ENCODE measurements around the gene PERM1. TPM values are rescaled to one million over a fixed set of nuclear protein-coding genes. Genes with fewer than 3 reads are reported as not detected.
A peak's percentile ranks its signal among the peaks of the same experiment; 100 is the strongest.
"Not testable (repeated sequence)": the region's sequence is repeated elsewhere in the genome, so short reads cannot be mapped to it uniquely, and the experiment has no call there.

The PERM1 gene
- total RNA-seq, 2 donors from 2014 or later, result not detected

DNA sequence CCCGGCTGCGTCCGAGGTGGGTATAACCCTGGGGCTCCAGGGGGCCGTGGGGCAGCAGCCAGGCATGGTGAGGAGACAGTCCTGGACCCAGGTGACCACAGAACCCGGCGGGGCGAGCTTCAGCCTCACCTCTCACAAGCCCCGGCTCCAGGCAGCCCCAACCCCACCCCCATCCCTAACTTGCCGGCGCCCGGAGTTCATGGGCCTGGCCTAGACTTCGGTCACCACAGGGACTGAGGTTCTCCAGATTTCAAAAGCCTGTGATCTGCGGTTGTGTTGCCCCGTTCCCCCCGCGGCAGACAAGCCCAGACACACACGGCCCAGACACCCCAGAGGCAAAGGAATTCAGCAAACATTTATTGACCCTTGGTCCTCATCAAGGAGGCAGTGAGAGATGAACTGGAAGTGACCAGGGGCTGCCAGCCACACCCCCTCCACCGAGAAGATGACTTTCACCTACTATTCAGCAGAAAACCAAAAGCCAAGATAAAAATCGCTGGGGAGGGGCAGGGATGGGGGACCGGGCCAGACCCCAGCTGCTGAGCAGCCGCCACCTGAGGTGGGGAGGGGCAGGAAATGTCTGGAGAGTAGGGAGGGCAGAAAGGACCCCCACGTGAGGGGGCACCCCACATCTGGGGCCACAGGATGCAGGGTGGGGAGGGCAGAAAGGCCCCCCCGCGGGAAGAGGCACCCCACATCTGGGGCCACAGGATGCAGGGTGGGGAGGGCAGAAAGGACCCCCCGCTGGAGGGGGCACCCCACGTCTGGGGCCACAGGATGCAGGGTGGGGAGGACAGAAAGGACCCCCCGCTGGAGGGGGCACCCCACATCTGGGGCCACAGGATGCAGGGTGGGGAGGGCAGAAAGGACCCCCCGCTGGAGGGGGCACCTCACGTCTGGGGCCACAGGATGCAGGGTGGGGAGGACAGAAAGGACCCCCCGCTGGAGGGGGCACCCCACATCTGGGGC is 14.1 kb upstream of the PERM1 start:
- Histone ChIP-seq H3K9ac (ENCODE audit: extremely low read depth, low read length, poor library complexity, severe bottlenecking) (no peak overlapping the region), H3K9me3 (ENCODE audit: control insufficient read depth, low read length) (peaks cover 15% of the 10 kb centered on the region), H3K36me3 (ENCODE audit: control insufficient read depth, insufficient read depth, low read length) (no peaks in the 10 kb centered on the region), H3K27ac (ENCODE audit: low read depth, low read length) (no peak overlapping the region), H3K4me3 (ENCODE audit: low read length) (no peak overlapping the region), H3K4me1 (ENCODE audit: control insufficient read depth, insufficient read depth, low read length) (no peaks in the 10 kb centered on the region), H3K27me3 (ENCODE audit: control insufficient read depth, insufficient read depth, low read length, poor library complexity, severe bottlenecking) (peaks cover 34% of the 10 kb centered on the region)
- Mint-ChIP-seq H3K4me1 (peaks cover 3% of the 10 kb centered on the region), H3K36me3 (ENCODE audit: low read depth) (no peaks in the 10 kb centered on the region), H3K4me3 (no peak overlapping the region), H3K9me3 (peaks cover 18% of the 10 kb centered on the region), H3K27ac (no peak overlapping the region), H3K27me3 (ENCODE audit: insufficient read depth) (peaks cover 79% of the 10 kb centered on the region)
- WGBS, 2 experiments (ENCODE audit: insufficient coverage in 1 of 2, insufficient read length in 1 of 2), result 69 to 81% methylated on average over 11 to 26 of the region's 30 CpGs
- TF ChIP-seq, protein P1, sequence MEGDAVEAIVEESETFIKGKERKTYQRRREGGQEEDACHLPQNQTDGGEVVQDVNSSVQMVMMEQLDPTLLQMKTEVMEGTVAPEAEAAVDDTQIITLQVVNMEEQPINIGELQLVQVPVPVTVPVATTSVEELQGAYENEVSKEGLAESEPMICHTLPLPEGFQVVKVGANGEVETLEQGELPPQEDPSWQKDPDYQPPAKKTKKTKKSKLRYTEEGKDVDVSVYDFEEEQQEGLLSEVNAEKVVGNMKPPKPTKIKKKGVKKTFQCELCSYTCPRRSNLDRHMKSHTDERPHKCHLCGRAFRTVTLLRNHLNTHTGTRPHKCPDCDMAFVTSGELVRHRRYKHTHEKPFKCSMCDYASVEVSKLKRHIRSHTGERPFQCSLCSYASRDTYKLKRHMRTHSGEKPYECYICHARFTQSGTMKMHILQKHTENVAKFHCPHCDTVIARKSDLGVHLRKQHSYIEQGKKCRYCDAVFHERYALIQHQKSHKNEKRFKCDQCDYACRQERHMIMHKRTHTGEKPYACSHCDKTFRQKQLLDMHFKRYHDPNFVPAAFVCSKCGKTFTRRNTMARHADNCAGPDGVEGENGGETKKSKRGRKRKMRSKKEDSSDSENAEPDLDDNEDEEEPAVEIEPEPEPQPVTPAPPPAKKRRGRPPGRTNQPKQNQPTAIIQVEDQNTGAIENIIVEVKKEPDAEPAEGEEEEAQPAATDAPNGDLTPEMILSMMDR (conservative IDR thresholded peaks at IDR 0.05), result no peak
- DNase-seq, result peak; percentile 75

DNA sequence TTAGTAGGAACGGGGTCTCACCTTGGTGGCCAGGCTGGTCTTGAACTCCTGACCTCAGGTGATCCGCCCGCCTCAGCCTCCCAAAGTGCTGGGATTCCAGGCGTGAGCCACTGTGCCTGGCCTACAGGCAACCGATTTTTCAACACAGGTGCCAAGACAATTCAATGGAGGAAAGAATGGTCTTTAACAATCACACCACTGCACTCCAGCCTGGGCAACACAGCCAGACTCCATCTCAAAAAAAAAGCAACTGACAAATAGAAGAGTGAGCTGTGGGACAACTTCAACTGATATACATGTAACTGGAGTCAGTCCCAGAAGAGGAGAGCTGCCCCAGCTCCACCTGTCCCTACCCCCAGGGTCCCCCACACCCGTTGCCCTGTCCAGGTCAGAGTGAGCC is 12.7 kb upstream of the PERM1 start:
- H3K4me3 Mint-ChIP-seq; H3K4me1 ChIP-seq (ENCODE audit: control insufficient read depth, insufficient read depth, low read length); H3K36me3 Mint-ChIP-seq (ENCODE audit: low read depth); H3K27ac Mint-ChIP-seq; H3K4me3 ChIP-seq (ENCODE audit: low read length); H3K27ac ChIP-seq (ENCODE audit: low read depth, low read length); H3K36me3 ChIP-seq (ENCODE audit: control insufficient read depth, insufficient read depth, low read length); H3K4me1 Mint-ChIP-seq; DNase-seq; H3K9ac ChIP-seq (ENCODE audit: extremely low read depth, low read length, poor library complexity, severe bottlenecking): not testable (repeated sequence)
- WGBS, 2 experiments (ENCODE audit: insufficient coverage in 1 of 2, insufficient read length in 1 of 2), result 75 to 93% methylated on average over 2 to 6 of the region's 6 CpGs
- H3K27me3 Mint-ChIP-seq (ENCODE audit: insufficient read depth), result peaks cover 88% of the 10 kb centered on the region
- H3K27me3 ChIP-seq (ENCODE audit: control insufficient read depth, insufficient read depth, low read length, poor library complexity, severe bottlenecking), result peaks cover 45% of the 10 kb centered on the region
- peaks cover 15% of the 10 kb centered on the region for H3K9me3 ChIP-seq (ENCODE audit: control insufficient read depth, low read length)
- H3K9me3 Mint-ChIP-seq, result peaks cover 19% of the 10 kb centered on the region

DNA sequence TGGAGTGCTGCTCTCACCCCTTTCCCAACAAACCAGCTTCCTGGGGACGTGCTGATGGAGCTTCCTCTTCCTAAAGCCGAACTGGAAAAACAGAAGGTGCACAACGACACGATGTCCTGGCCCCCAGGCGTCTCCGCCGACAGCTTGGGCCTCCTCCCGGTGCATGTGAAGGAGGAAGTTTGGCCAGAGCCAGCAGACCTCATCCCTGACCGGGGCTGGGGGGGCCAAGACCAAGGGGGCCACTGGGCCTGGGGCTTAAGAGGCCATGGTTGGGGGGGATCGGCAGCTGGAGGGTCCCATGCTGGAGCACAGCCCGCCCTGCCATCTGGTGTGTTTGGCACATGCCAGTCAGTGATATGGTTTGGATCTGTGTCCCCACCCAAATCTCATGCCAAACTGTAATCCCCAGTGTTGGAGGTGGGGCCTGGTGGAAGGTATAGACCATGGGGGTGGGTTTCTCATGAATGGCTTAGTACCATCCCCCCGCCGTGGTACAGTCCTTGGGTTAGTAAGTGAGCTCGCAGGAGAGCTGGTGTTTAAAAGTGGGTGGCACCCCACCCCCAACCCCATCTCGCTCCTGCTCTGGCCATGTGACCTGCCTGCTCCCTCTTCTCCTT is 11.6 kb upstream of the PERM1 start:
- H3K9me3 Mint-ChIP-seq, result peaks cover 24% of the 10 kb centered on the region

More for the DNA sequence above, 11.6 kb upstream of the PERM1 start:
- Histone ChIP-seq H3K9ac (ENCODE audit: extremely low read depth, low read length, poor library complexity, severe bottlenecking) (no peak overlapping the region), H3K9me3 (ENCODE audit: control insufficient read depth, low read length) (peaks cover 15% of the 10 kb centered on the region), H3K4me1 (ENCODE audit: control insufficient read depth, insufficient read depth, low read length) (no peaks in the 10 kb centered on the region), H3K4me3 (ENCODE audit: low read length) (no peak overlapping the region), H3K27me3 (ENCODE audit: control insufficient read depth, insufficient read depth, low read length, poor library complexity, severe bottlenecking) (peaks cover 55% of the 10 kb centered on the region), H3K36me3 (ENCODE audit: control insufficient read depth, insufficient read depth, low read length) (no peaks in the 10 kb centered on the region), H3K27ac (ENCODE audit: low read depth, low read length) (no peak overlapping the region)
- Mint-ChIP-seq H3K27me3 (ENCODE audit: insufficient read depth) (peaks cover 91% of the 10 kb centered on the region), H3K27ac (no peak overlapping the region), H3K4me3 (no peak overlapping the region), H3K36me3 (ENCODE audit: low read depth) (no peaks in the 10 kb centered on the region), H3K4me1 (peaks cover 3% of the 10 kb centered on the region)
- DNase-seq, result no peak
- TF ChIP-seq, protein P1 (conservative IDR thresholded peaks at IDR 0.05), result no peak
- 80 to 83% methylated on average over 1 to 15 of the region's 15 CpGs for WGBS, 2 experiments (ENCODE audit: insufficient coverage in 1 of 2, insufficient read length in 1 of 2)
